ENCODE data around the gene CDCA7L.
"Not testable (repeated sequence)": the region's sequence is repeated elsewhere in the genome, so short reads cannot be mapped to it uniquely, and the experiment has no call there.

Gene CDCA7L

DNA sequence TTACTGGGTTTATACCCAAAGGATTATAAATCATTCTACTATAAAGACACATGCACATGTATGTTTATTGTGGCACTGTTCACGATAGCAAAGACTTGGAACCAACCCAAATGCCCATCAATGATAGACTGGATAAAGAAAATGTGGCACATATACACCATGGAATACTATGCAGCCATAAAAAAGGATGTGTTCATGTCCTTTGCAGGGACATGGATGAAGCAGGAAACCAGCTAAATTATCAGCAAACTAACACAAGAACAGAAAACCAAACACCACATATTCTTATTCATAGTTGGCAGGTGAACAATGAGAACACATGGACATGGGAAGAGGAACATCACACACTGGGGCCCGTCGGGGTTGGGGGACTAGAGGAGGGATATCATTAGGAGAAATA lies 12.4 kb downstream of the CDCA7L start:
- peaks cover 57% of the 10 kb centered on the region for H3K4me1 Mint-ChIP-seq (ENCODE audit: low read depth)
- peaks cover 19% of the 10 kb centered on the region for H3K9me3 Mint-ChIP-seq
- DNase-seq, H3K4me3 Mint-ChIP-seq, H3K27ac Mint-ChIP-seq, H3K27me3 Mint-ChIP-seq: not testable (repeated sequence)
- H3K36me3 Mint-ChIP-seq (ENCODE audit: low read depth) = peaks cover 87% of the 10 kb centered on the region

DNA sequence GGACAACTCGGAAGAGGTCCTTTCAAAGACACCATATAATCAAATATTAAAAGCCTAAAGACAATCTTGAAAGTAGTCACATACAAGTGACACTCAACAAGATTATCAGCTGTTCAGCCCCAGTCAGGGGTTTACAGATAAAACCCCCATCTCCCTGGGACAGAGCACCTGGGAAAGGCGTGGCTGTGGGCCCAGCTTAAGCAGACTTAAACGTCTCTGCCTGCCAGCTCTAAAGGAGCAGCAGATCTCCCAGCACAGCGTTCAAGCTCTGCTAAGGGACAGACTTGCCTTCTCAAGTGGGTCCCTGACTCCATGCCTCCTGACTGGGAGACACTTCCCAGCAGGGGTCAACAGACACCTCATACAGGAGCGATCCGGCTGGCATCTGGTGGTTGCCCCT lies 18.0 kb downstream of the CDCA7L start:
- Mint-ChIP-seq H3K36me3 (ENCODE audit: low read depth) (peaks cover 61% of the 10 kb centered on the region), H3K4me3 (no peak overlapping the region), H3K27ac (no peak overlapping the region), H3K27me3 (no peaks in the 10 kb centered on the region), H3K9me3 (peaks cover 4% of the 10 kb centered on the region), H3K4me1 (ENCODE audit: low read depth) (peaks cover 23% of the 10 kb centered on the region)
- no peak for DNase-seq

DNA sequence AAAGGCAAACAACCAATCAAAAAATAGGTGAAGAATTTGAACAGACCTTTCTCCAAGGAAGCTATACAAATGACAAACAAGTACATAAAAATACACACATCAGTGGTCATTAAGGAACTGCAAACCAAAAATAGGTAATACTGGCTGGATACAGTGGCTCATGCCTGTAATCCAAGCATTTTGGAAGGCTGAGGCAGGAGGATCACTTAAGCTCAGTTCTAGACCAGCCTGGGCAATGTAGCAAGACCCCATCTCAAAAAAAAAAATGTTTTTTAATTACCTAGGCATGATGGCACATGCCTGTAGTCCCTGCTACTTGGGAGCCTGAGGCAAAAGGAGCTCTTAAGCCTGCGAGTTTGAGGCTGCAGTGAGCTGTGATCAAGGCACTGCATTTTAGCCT lies 19.3 kb downstream of the CDCA7L start:
- Mint-ChIP-seq H3K4me3 (no peak overlapping the region), H3K27me3 (no peaks in the 10 kb centered on the region), H3K9me3 (no peaks in the 10 kb centered on the region), H3K4me1 (ENCODE audit: low read depth) (peaks cover 21% of the 10 kb centered on the region), H3K27ac (no peak overlapping the region), H3K36me3 (ENCODE audit: low read depth) (peaks cover 55% of the 10 kb centered on the region)
- DNase-seq = no peak

DNA sequence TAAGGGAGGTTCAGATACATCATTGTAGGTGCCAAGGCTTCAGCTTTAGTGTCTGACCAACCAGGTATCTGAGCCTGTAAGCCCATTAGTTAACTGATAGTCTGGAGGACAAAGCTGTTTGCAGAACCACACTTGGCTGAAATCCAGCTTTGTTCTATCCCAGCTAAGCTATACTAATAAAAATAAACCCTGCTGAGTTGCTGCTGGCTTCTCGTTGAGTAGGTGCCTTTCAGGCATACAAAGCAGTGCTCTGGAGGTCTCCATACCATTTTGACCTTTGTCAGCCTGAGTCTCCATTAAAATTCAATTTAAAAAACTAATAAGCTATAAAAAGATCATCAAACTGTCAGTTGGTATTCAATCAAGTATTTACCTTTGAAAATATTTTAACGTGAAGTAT lies 22.0 kb downstream of the CDCA7L start:
- Mint-ChIP-seq H3K9me3 (no peaks in the 10 kb centered on the region), H3K27me3 (no peaks in the 10 kb centered on the region), H3K36me3 (ENCODE audit: low read depth) (peaks cover 34% of the 10 kb centered on the region), H3K4me1 (ENCODE audit: low read depth) (peaks cover 7% of the 10 kb centered on the region), H3K4me3 (no peak overlapping the region), H3K27ac (no peak overlapping the region)
- no peak for DNase-seq

DNA sequence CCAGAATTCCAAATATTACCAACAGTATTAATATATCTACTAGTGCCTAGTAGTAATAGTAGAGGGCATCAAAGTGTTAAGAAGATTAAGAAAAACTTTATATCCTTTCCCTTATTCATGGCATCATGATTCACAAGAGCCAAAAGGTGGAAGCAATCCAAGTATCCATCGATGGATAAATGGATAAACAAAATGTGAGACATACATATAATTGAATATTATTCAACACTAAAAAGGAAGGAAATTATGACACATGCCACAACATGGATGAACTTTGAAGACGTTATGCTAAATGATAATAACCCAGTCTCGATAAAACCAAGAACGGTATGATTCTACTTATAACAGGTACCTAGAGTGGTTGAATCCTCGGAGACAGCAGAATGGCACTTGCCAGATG lies 23.1 kb downstream of the CDCA7L start:
- H3K27ac Mint-ChIP-seq = no peak overlapping the region
- H3K36me3 Mint-ChIP-seq (ENCODE audit: low read depth) = peaks cover 28% of the 10 kb centered on the region
- H3K4me1 Mint-ChIP-seq (ENCODE audit: low read depth) = peaks cover 7% of the 10 kb centered on the region
- no peak overlapping the region for H3K4me3 Mint-ChIP-seq
- H3K9me3 Mint-ChIP-seq = no peaks in the 10 kb centered on the region
- H3K27me3 Mint-ChIP-seq = no peaks in the 10 kb centered on the region
- no peak for DNase-seq

DNA sequence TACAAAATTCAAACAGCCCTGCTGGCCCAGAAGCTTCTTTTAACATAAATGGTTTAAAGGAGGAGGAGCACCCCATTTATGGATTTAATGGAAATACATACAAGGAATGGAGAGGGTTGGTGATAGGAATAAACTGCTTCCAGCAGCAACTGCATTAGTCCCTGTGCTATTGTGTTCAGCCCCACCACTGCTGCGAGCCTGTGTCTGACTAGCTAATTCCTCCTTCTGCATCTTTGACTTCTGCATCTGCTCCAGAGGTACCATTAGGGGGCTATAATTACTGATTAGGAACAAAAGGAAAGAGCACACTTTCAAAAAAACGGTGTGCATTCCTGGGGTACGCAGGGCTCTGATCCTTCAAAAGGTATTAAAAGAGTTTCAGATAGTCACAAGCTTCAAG lies 24.8 kb downstream of the CDCA7L start:
- peaks cover 7% of the 10 kb centered on the region for H3K4me1 Mint-ChIP-seq (ENCODE audit: low read depth)

DNA sequence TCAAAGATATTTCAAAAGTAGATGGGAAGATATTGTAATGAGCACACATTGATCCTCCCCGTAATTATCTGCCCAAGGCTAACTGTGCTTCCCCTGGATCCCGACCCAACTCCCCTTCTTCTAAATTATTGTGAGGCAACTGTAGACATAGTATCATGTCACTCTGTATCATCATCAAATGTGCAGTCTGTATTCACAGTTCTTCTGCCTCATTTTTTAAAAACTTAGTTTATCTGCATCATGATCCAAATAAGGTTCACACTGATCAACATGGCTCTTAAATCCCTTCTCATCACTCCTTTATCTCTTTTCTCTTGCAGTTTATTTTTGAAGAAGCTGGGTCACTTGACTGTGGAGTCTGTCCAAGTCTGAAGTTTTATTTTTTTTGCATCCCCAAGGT lies 27.5 kb downstream of the CDCA7L start:
- no peak for DNase-seq
- Mint-ChIP-seq H3K4me3 (no peak overlapping the region), H3K27ac (no peak overlapping the region), H3K9me3 (no peaks in the 10 kb centered on the region), H3K27me3 (no peaks in the 10 kb centered on the region), H3K36me3 (ENCODE audit: low read depth) (peaks cover 52% of the 10 kb centered on the region), H3K4me1 (ENCODE audit: low read depth) (peaks cover 6% of the 10 kb centered on the region)

More for the DNA sequence above, 24.8 kb downstream of the CDCA7L start:
- no peak for DNase-seq
- Mint-ChIP-seq H3K9me3 (no peaks in the 10 kb centered on the region), H3K36me3 (ENCODE audit: low read depth) (peaks cover 35% of the 10 kb centered on the region), H3K4me3 (no peak overlapping the region), H3K27me3 (no peaks in the 10 kb centered on the region), H3K27ac (no peak overlapping the region)

DNA sequence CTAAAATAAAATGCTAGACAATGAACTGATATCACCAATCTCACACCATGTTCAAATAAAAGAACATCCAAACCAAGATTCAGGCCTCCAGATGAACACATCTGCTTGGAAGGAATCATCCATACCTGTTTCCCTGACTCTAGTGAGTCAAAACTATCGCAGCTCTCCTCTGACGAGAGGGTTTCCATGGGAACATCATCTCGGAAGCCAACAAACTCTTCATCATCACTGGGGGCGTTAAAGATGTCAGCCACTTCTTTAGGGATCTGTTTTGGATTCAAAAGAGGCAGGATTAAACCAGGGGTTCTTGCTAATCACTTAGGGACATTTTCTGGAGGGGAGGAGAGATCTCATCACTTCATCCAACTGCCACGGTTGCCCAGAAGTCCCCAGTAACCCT lies 29.1 kb downstream of the CDCA7L start:
- H3K27ac Mint-ChIP-seq = no peak overlapping the region

DNA sequence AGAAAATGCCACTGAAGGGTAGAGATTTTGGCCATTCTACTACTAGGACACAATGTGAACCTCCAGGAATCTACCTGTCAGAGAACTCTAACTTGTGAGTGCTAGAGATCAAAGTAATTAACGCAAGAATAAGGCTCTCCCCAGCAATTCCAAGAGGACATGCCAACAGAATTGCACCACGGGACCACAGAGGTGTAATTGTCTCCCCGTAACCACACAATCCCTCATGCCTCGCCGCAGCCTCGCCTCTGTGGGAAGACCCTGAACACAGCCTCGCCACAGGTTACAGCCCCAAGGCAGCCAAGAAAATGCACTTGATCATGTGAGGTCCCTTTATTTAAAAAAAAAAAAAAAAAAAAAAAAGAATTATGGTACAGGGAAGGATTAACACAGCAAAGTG lies 29.5 kb downstream of the CDCA7L start:
- H3K9me3 Mint-ChIP-seq = no peaks in the 10 kb centered on the region
- no peak for DNase-seq
- no peak overlapping the region for H3K4me3 Mint-ChIP-seq
- no peaks in the 10 kb centered on the region for H3K27me3 Mint-ChIP-seq
- H3K36me3 Mint-ChIP-seq (ENCODE audit: low read depth) = peaks cover 64% of the 10 kb centered on the region
- H3K4me1 Mint-ChIP-seq (ENCODE audit: low read depth) = peaks cover 3% of the 10 kb centered on the region
- no peak overlapping the region for H3K27ac Mint-ChIP-seq

More for the DNA sequence above, 29.1 kb downstream of the CDCA7L start:
- no peak for DNase-seq
- Mint-ChIP-seq H3K4me3 (no peak overlapping the region), H3K9me3 (no peaks in the 10 kb centered on the region), H3K4me1 (ENCODE audit: low read depth) (peaks cover 3% of the 10 kb centered on the region), H3K36me3 (ENCODE audit: low read depth) (peaks cover 60% of the 10 kb centered on the region), H3K27me3 (no peaks in the 10 kb centered on the region)

DNA sequence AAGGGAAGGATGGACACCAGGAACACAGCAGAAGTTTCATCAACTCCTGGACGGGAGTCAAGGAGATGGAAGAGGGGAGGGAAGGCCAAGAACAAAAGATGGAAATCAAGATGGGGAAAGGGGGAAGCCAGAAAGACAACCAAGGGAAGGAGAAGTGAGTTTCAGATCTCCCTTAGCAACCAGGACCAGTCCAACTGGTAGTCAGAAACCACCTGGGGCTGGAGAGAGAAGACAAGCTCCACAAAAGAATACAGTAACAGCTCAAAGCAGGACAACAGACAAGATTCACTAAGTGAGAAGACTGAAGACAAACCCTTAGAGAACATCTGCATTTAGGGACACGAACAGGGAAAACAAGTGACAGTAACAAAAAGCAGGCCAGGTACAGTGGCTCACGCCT lies 30.6 kb downstream of the CDCA7L start:
- H3K4me1 Mint-ChIP-seq (ENCODE audit: low read depth) = peaks cover 3% of the 10 kb centered on the region

DNA sequence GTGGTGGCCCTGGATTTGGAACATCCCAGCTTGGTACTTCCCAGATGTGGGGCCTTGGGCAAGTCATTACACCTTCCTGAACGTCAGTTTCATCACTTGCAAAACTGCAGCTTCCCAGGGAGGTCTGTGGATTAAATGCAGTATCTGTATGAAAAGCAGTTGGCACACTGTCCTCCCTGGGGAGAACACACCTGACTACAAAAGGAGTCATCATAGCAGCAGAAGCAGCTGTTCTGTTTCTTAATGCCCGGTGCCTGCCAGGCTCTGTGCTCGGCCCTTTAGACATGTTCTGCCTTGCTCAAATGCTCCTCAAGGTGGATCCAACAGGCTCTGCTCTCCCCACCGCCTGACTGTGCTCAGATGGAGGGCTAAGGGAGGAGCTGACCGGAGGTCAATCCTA lies 31.0 kb downstream of the CDCA7L start:
- no peak for DNase-seq
- Mint-ChIP-seq H3K36me3 (ENCODE audit: low read depth) (peaks cover 77% of the 10 kb centered on the region), H3K4me3 (no peak overlapping the region), H3K27ac (no peak overlapping the region), H3K27me3 (no peaks in the 10 kb centered on the region), H3K9me3 (no peaks in the 10 kb centered on the region), H3K4me1 (ENCODE audit: low read depth) (peaks cover 3% of the 10 kb centered on the region)

More for the DNA sequence above, 30.6 kb downstream of the CDCA7L start:
- Mint-ChIP-seq H3K36me3 (ENCODE audit: low read depth) (peaks cover 72% of the 10 kb centered on the region), H3K9me3 (no peaks in the 10 kb centered on the region), H3K27me3 (no peaks in the 10 kb centered on the region), H3K27ac (no peak overlapping the region), H3K4me3 (no peak overlapping the region)
- no peak for DNase-seq

DNA sequence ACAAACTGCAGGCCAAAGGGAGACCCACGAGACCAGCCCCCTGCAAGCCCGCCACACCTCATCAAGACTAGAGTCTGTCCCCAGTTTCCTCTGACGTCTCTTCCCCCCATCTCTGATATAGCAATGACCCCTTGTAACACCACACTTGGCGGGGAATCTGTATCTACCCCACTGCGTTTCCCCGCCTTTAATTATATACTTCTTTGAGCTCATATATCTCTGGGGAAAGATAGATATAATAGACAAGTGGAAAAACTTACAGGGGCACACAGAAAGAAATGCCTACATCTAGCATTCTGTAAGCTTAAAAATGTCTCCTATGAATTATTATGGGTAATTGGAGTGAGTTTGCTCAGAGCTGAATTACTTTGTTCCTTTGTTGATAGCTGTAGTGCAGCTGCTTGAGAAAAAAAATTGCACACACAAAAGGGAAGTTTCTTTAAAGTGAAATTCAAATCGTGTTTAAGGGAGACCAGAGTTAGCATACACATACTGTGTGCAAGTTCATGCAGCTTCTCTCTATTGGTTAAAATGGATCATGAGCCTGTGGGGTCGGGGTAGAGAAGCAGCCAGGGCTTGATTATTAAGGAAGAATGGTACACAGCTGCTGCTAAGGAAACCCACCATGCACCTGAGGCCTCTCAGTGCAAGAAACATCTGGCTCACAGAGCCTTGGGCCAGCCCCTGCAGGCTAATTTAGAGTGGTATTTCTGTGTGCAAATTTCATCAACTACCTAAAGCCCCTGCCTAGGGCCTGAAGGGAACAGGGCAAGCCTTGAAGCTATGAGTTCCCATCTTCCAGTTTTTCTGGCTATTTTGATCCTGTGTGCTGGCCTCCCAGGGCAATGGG lies 32.5 kb downstream of the CDCA7L start:
- Mint-ChIP-seq H3K4me1 (ENCODE audit: low read depth) (peaks cover under 1% of the 10 kb centered on the region), H3K36me3 (ENCODE audit: low read depth) (peaks cover 88% of the 10 kb centered on the region), H3K4me3 (no peak overlapping the region), H3K9me3 (no peaks in the 10 kb centered on the region), H3K27me3 (no peaks in the 10 kb centered on the region), H3K27ac (no peak overlapping the region)
- no peak for DNase-seq

DNA sequence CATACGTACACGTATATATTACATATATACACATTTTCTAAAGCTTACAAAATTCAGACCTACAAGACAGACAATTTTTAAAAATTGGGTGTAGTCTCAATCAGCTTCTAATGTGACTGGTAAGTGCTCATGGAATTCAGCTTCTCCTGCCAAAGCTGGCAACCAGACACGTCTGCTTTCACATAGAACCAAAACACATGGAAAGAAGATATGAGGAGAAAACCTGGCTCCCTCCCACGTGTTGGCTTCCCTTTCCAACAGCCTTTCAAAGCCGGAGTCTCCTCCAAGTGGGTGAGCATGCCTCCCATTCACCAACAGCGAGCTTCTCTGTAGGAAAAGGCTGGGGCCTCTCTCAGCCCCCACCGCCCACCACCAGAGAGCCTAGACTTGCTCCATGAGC lies 33.4 kb downstream of the CDCA7L start:
- no peak overlapping the region for H3K4me3 Mint-ChIP-seq
- no peaks in the 10 kb centered on the region for H3K4me1 Mint-ChIP-seq (ENCODE audit: low read depth)
- H3K9me3 Mint-ChIP-seq = no peaks in the 10 kb centered on the region
- H3K27ac Mint-ChIP-seq = no peak overlapping the region
- DNase-seq = no peak
- H3K36me3 Mint-ChIP-seq (ENCODE audit: low read depth) = peaks cover 95% of the 10 kb centered on the region
- no peaks in the 10 kb centered on the region for H3K27me3 Mint-ChIP-seq

DNA sequence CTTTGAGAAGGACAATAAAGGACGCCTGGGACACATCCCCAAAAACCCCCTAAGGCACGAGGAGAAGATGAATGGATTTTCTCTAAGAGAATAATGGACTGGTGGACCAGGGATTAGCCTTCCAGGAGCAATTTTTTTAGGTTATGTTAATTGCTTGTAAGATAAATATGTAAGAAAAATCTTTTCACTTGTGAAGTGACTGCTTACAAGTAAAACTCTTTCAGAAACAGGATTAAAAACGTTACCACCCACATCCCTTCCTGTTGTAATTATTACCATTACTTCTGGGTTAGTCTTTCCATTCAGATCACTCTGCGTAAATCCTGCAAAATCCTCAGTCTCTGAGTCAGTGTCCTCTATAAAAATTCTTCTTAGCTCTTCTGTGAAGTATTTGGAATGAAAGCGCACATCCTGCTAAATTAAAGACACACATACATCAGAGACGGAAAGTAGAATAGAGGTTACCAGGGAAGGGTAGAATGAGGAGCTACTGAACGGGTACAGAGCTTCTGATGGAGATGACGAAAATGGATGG lies 34.3 kb downstream of the CDCA7L start:
- Mint-ChIP-seq H3K27me3 (no peaks in the 10 kb centered on the region), H3K27ac (no peak overlapping the region), H3K4me1 (ENCODE audit: low read depth) (no peaks in the 10 kb centered on the region), H3K4me3 (no peak overlapping the region), H3K36me3 (ENCODE audit: low read depth) (peaks cover 95% of the 10 kb centered on the region), H3K9me3 (no peaks in the 10 kb centered on the region)
- DNase-seq = no peak

DNA sequence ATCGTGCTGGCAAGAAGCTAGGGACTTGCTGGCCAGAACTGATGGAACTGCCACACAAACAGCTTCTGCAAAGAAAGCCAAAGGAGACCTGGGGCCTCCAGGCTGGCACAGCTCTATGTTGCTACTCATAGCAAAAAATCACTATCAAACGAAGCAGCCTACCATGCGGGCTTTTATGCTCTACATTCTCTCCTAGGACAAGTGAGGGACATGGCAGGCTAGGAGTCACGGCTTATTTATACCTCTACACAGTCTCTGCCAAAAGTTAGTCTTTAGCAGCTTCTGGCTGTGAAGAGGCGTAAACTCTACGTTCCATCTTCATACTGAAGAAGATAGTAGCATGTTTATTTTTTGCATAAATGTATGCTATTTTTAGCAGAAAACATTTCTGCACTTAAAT lies 35.4 kb downstream of the CDCA7L start:
- DNase-seq = no peak
- Mint-ChIP-seq H3K4me1 (ENCODE audit: low read depth) (no peaks in the 10 kb centered on the region), H3K9me3 (no peaks in the 10 kb centered on the region), H3K27me3 (no peaks in the 10 kb centered on the region), H3K27ac (no peak overlapping the region), H3K36me3 (ENCODE audit: low read depth) (peaks cover 96% of the 10 kb centered on the region), H3K4me3 (no peak overlapping the region)
